Endothelial cell (in vitro differentiated cells): ENCODE results near the gene GGACT. TPM values are rescaled to one million over a fixed set of nuclear protein-coding genes. Genes with fewer than 3 reads are reported as not detected.

ENCODE experiments used
- DNase-seq: peaks from one replicate; pipeline ENCODE4 v3.0.0; 2021; ENCODE audit warnings: low spot score
- H3K27ac Mint-ChIP-seq: one replicate; pipeline ENCODE4 v1.8.0; 2021; ENCODE audit warnings: mixed read lengths, inconsistent platforms; ENCODE audit not compliant: unreplicated experiment
- H3K27me3 Mint-ChIP-seq: one replicate; pipeline ENCODE4 v1.8.0; 2021; ENCODE audit warnings: mild to moderate bottlenecking, moderate library complexity, mixed read lengths, inconsistent platforms; ENCODE audit not compliant: unreplicated experiment
- H3K36me3 Mint-ChIP-seq: one replicate; pipeline ENCODE4 v1.8.0; 2021; ENCODE audit warnings: mild to moderate bottlenecking, low read depth, mixed read lengths, inconsistent platforms; ENCODE audit not compliant: unreplicated experiment
- H3K4me1 Mint-ChIP-seq: one replicate; pipeline ENCODE4 v1.8.0; 2021; ENCODE audit warnings: mild to moderate bottlenecking, mixed read lengths, inconsistent platforms; ENCODE audit not compliant: unreplicated experiment
- H3K4me3 Mint-ChIP-seq: one replicate; pipeline ENCODE4 v1.8.0; 2021; ENCODE audit warnings: mild to moderate bottlenecking, mixed read lengths, inconsistent platforms; ENCODE audit not compliant: unreplicated experiment
- H3K9me3 Mint-ChIP-seq: one replicate; pipeline ENCODE4 v1.8.0; 2021; ENCODE audit warnings: mixed read lengths, inconsistent platforms; ENCODE audit not compliant: unreplicated experiment
- CTCF ChIP-seq: fragments of 200-600 bp; sonication (generic); IDR thresholded peaks from one replicate; pipeline ENCODE4 v1.5.0; 2021; ENCODE audit warnings: antibody characterized with exemption; ENCODE audit not compliant: unreplicated experiment
- total RNA-seq: library from RNA; stranded (reverse); fragmentation: NEBNext Ultra II Directional; extraction: Animal tissue kit (Norgen Biotek cat#: 25700); gene quantifications from one replicate; pipeline ENCODE4 v1.2.1, GENCODE V29; 2021; ENCODE audit not compliant: unreplicated experiment

GGACT gene
- total RNA-seq, 1 donor from 2014 or later = 7.0 TPM

GRCh38 chr13:100483841-100484381 is 104.7 kb downstream of the GGACT start:
- Mint-ChIP-seq H3K27ac (no peak overlapping the region), H3K27me3 (no peaks in the 10 kb centered on the region), H3K36me3 (no peaks in the 10 kb centered on the region), H3K4me3 (no peak overlapping the region), H3K4me1 (peaks cover 18% of the 10 kb centered on the region), H3K9me3 (no peaks in the 10 kb centered on the region)
- TF ChIP-seq CTCF = no peak
- no peak for DNase-seq

GRCh38 chr13:100483139-100483538 is 105.5 kb downstream of the GGACT start:
- Mint-ChIP-seq H3K4me1 (peaks cover 18% of the 10 kb centered on the region), H3K4me3 (no peak overlapping the region), H3K27me3 (no peaks in the 10 kb centered on the region), H3K27ac (no peak overlapping the region), H3K9me3 (no peaks in the 10 kb centered on the region), H3K36me3 (no peaks in the 10 kb centered on the region)
- DNase-seq = no peak
- no peak for TF ChIP-seq CTCF

- H3K4me3 Mint-ChIP-seq = no peak overlapping the region
- H3K9me3 Mint-ChIP-seq = no peaks in the 10 kb centered on the region
- peaks cover 18% of the 10 kb centered on the region for H3K4me1 Mint-ChIP-seq
- no peak for TF ChIP-seq CTCF
- no peak for DNase-seq
- H3K27ac Mint-ChIP-seq = no peak overlapping the region
- H3K36me3 Mint-ChIP-seq = no peaks in the 10 kb centered on the region
- no peaks in the 10 kb centered on the region for H3K27me3 Mint-ChIP-seq
These were observed 107.9 kb downstream of the GGACT start for GRCh38 chr13:100480676-100481075.

Other genes starting within 250 kb of the GGACT start
- gene TMTC4, start 86.0 kb upstream of the GGACT start, total RNA-seq = 40.1 TPM